ENCODE results near the gene PTPRM. TPM values are rescaled to one million over a fixed set of nuclear protein-coding genes. Genes with fewer than 3 reads are reported as not detected.
A peak's percentile ranks its signal among the peaks of the same experiment; 100 is the strongest.

PTPRM gene
- polyA plus RNA-seq, 1 donor from 2014 or later = 126 TPM

- Histone ChIP-seq H3K4me2 (ENCODE audit: low read length) (no peak overlapping the region), H3K36me3 (ENCODE audit: insufficient read depth, low read length) (no peaks in the 10 kb centered on the region), H3K9me2 (ENCODE audit: insufficient read depth, low read length) (no peaks in the 10 kb centered on the region), H4K20me1 (ENCODE audit: insufficient read depth) (no peaks in the 10 kb centered on the region), H3K27ac (ENCODE audit: low read length) (no peak overlapping the region), H2AFZ (ENCODE audit: low read depth, low read length) (no peak overlapping the region), H3K4me3 (ENCODE audit: low read length) (no peak overlapping the region), H3K9ac (ENCODE audit: low read length) (no peak overlapping the region), H3K27me3 (ENCODE audit: insufficient read depth, low read depth, low read length) (no peaks in the 10 kb centered on the region), H3K9me3 (ENCODE audit: low read length) (no peaks in the 10 kb centered on the region), H3F3A (ENCODE audit: insufficient read depth, low read length, poor library complexity, severe bottlenecking) (no peaks in the 10 kb centered on the region), H3K79me2 (replicated peaks; ENCODE audit: insufficient read depth, low read length) (no peaks in the 10 kb centered on the region)
- no peak for TF ChIP-seq MXI1 (conservative IDR thresholded peaks at IDR 0.05; ENCODE audit: poor library complexity, severe bottlenecking)
- no peak for TF ChIP-seq SMC3 (conservative IDR thresholded peaks at IDR 0.05; ENCODE audit: poor library complexity)
- TF ChIP-seq TAF1 (IDR thresholded peaks at IDR 0.05; ENCODE audit: low read depth) = no peak
- TF ChIP-seq REST (IDR thresholded peaks at IDR 0.05; ENCODE audit: borderline replicate concordance) = no peak
- no peak for TF ChIP-seq CTCF (IDR thresholded peaks at IDR 0.05; ENCODE audit: poor library complexity, severe bottlenecking)
- TF ChIP-seq EP300 (conservative IDR thresholded peaks at IDR 0.05; ENCODE audit: poor library complexity, severe bottlenecking) = no peak
- TF ChIP-seq POLR2AphosphoS5 (IDR thresholded peaks at IDR 0.05) = no peak
- TF ChIP-seq EZH2 (IDR thresholded peaks at IDR 0.05; ENCODE audit: borderline replicate concordance, insufficient read depth, low read length, poor library complexity, severe bottlenecking) = no peak
- no peak for TF ChIP-seq RAD21 (conservative IDR thresholded peaks at IDR 0.05)
These were observed 829.1 kb downstream of the PTPRM start for GRCh38 chr18:8396254-8396653.

- Histone ChIP-seq H3K4me3 (ENCODE audit: low read length) (peak overlapping the region; percentile 10), H3K79me2 (replicated peaks; ENCODE audit: insufficient read depth, low read length) (no peaks in the 10 kb centered on the region), H3K4me2 (ENCODE audit: low read length) (no peak overlapping the region), H2AFZ (ENCODE audit: low read depth, low read length) (no peak overlapping the region), H3K27me3 (ENCODE audit: insufficient read depth, low read depth, low read length) (no peaks in the 10 kb centered on the region), H4K20me1 (ENCODE audit: insufficient read depth) (no peaks in the 10 kb centered on the region), H3K9me2 (ENCODE audit: insufficient read depth, low read length) (no peaks in the 10 kb centered on the region), H3K36me3 (ENCODE audit: insufficient read depth, low read length) (no peaks in the 10 kb centered on the region), H3F3A (ENCODE audit: insufficient read depth, low read length, poor library complexity, severe bottlenecking) (no peaks in the 10 kb centered on the region), H3K27ac (ENCODE audit: low read length) (no peak overlapping the region), H3K9me3 (ENCODE audit: low read length) (no peaks in the 10 kb centered on the region), H3K9ac (ENCODE audit: low read length) (no peak overlapping the region)
- TF ChIP-seq RAD21 (conservative IDR thresholded peaks at IDR 0.05) (no peak), POLR2AphosphoS5 (IDR thresholded peaks at IDR 0.05) (no peak), CTCF (IDR thresholded peaks at IDR 0.05; ENCODE audit: poor library complexity, severe bottlenecking) (no peak), SMC3 (conservative IDR thresholded peaks at IDR 0.05; ENCODE audit: poor library complexity) (no peak), MXI1 (conservative IDR thresholded peaks at IDR 0.05; ENCODE audit: poor library complexity, severe bottlenecking) (no peak), EZH2 (IDR thresholded peaks at IDR 0.05; ENCODE audit: borderline replicate concordance, insufficient read depth, low read length, poor library complexity, severe bottlenecking) (no peak), REST (IDR thresholded peaks at IDR 0.05; ENCODE audit: borderline replicate concordance) (no peak), EP300 (conservative IDR thresholded peaks at IDR 0.05; ENCODE audit: poor library complexity, severe bottlenecking) (no peak), TAF1 (IDR thresholded peaks at IDR 0.05; ENCODE audit: low read depth) (no peak)
These were observed 829.9 kb downstream of the PTPRM start for GRCh38 chr18:8397034-8397433.
